A673 (cell line): ENCODE results near the gene SLX9.
"Not testable (repeated sequence)": the region's sequence is repeated elsewhere in the genome, so short reads cannot be mapped to it uniquely, and the experiment has no call there.

Source experiments
- CTCF ChIP-seq: fragments of 300-800, 200-600 bp; sonication (generic); conservative IDR thresholded peaks from 2 replicates; pipeline ENCODE4 v1.5.1; 2017; ENCODE audit warnings: low read depth, mild to moderate bottlenecking, antibody characterized with exemption, low read length, moderate library complexity, mixed read lengths
- EZH2 ChIP-seq: fragments of 200-600 bp; sonication (generic); IDR thresholded peaks from 2 replicates; pipeline ENCODE4 v1.6.1; 2017; ENCODE audit warnings: borderline replicate concordance, low read depth, mild to moderate bottlenecking, mixed read lengths, antibody characterized with exemption, low read length; ENCODE audit not compliant: poor library complexity, severe bottlenecking

- not testable (repeated sequence) for TF ChIP-seq EZH2, CTCF
Observed at GRCh38 chr21:44912506-44913412, 27.1 kb upstream of the SLX9 start.
